Liver (tissue), 9 donors: ENCODE measurements around the gene TAAR5. TPM values are rescaled to one million over a fixed set of nuclear protein-coding genes. Genes with fewer than 3 reads are reported as not detected.

ENCODE experiments used
- DNase-seq: peaks from one replicate; pipeline ENCODE4 v3.0.0-alpha.2; 2017; ENCODE audit warnings: low spot score
- H3K27ac ChIP-seq, 2 donors: one replicate each; pipeline ENCODE4 v1.7.0; 2013; ENCODE audit warnings: inconsistent platforms in 2 of 2, low read length in 2 of 2, control low read depth in 1 of 2, low read depth in 1 of 2, mild to moderate bottlenecking in 1 of 2
- H3K27me3 ChIP-seq, 4 donors: one replicate each; pipeline versions ENCODE4 v1.6.1 to v1.7.0; 2013; ENCODE audit warnings: low read length in 3 of 4, inconsistent platforms in 1 of 4, mild to moderate bottlenecking in 1 of 4, moderate library complexity in 1 of 4; ENCODE audit not compliant: control insufficient read depth in 4 of 4, insufficient read depth in 4 of 4
- H3K36me3 ChIP-seq, 4 donors: one replicate each; pipeline versions ENCODE4 v1.6.1 to v1.7.0; 2013; ENCODE audit warnings: low read length in 3 of 4, mild to moderate bottlenecking in 3 of 4, low read depth in 1 of 4, moderate library complexity in 1 of 4; ENCODE audit not compliant: control insufficient read depth in 4 of 4, insufficient read depth in 3 of 4
- H3K4me1 ChIP-seq, 4 donors: one replicate each; pipeline versions ENCODE4 v1.6.1 to v1.7.0; 2013; ENCODE audit warnings: low read length in 3 of 4, mild to moderate bottlenecking in 3 of 4, moderate library complexity in 1 of 4; ENCODE audit not compliant: control insufficient read depth in 4 of 4, insufficient read depth in 4 of 4
- H3K4me3 ChIP-seq, 3 donors: one replicate each; pipeline versions ENCODE4 v1.6.1 to v1.7.0; 2013; ENCODE audit warnings: low read length in 3 of 3, control low read depth in 1 of 3, low read depth in 1 of 3, mild to moderate bottlenecking in 1 of 3
- H3K9ac ChIP-seq, 2 donors: one replicate each; pipeline ENCODE4 v1.7.0; 2013; ENCODE audit warnings: low read length in 2 of 2, mild to moderate bottlenecking in 2 of 2, moderate library complexity in 2 of 2, control low read depth in 1 of 2, low read depth in 1 of 2
- H3K9me3 ChIP-seq, 4 donors: one replicate each; pipeline versions ENCODE4 v1.6.1 to v1.7.0; 2013; ENCODE audit warnings: low read length in 3 of 4; ENCODE audit not compliant: control insufficient read depth in 4 of 4
- ATF3 ChIP-seq: IDR thresholded peaks from 2 replicates; pipeline ENCODE4 v1.6.1; 2016; ENCODE audit warnings: antibody characterized with exemption
- EGR1 ChIP-seq, 2 donors: IDR thresholded peaks; 2 replicates each; pipeline ENCODE4 v1.6.1; 2016 to 2018; ENCODE audit warnings: antibody characterized with exemption in 2 of 2, low read depth in 2 of 2
- FOXA1 ChIP-seq: IDR thresholded peaks from 2 replicates; pipeline ENCODE4 v1.6.1; 2016; ENCODE audit warnings: antibody characterized with exemption
- FOXA2 ChIP-seq: IDR thresholded peaks from 2 replicates; pipeline ENCODE4 v1.6.1; 2016; ENCODE audit warnings: antibody characterized with exemption
- GABPA ChIP-seq, 2 donors: IDR thresholded peaks in 1 of 2; conservative IDR thresholded peaks in 1 of 2; 2 replicates each; pipeline ENCODE4 v1.6.1; 2016; ENCODE audit warnings: antibody characterized with exemption in 2 of 2, mild to moderate bottlenecking in 1 of 2, moderate library complexity in 1 of 2
- HNF4A ChIP-seq, 2 donors: conservative IDR thresholded peaks; 2 replicates each; pipeline ENCODE4 v1.6.1; 2016; ENCODE audit warnings: antibody characterized with exemption in 2 of 2, mild to moderate bottlenecking in 2 of 2
- HNF4G ChIP-seq: IDR thresholded peaks from 2 replicates; pipeline ENCODE4 v1.6.1; 2016; ENCODE audit warnings: antibody characterized with exemption
- JUND ChIP-seq, 2 donors: IDR thresholded peaks; 2 replicates each; pipeline ENCODE4 v1.6.1; 2016; ENCODE audit warnings: antibody characterized with exemption in 2 of 2
- MAX ChIP-seq: IDR thresholded peaks from 2 replicates; pipeline ENCODE4 v1.6.1; 2016; ENCODE audit warnings: antibody characterized with exemption
- NR2F2 ChIP-seq: IDR thresholded peaks from 2 replicates; pipeline ENCODE4 v1.6.1; 2016; ENCODE audit warnings: antibody characterized with exemption
- RAD21 ChIP-seq, 2 donors: IDR thresholded peaks; 2 replicates each; pipeline ENCODE4 v1.6.1; 2016; ENCODE audit warnings: antibody characterized with exemption in 2 of 2, mild to moderate bottlenecking in 2 of 2
- REST ChIP-seq: IDR thresholded peaks from 2 replicates; pipeline ENCODE4 v1.6.1; 2016; ENCODE audit warnings: antibody characterized with exemption, mild to moderate bottlenecking
- RXRA ChIP-seq, 2 donors: IDR thresholded peaks; 2 replicates each; pipeline ENCODE4 v1.6.1; 2017 to 2018; ENCODE audit warnings: antibody characterized with exemption in 2 of 2, mild to moderate bottlenecking in 1 of 2
- SP1 ChIP-seq: IDR thresholded peaks from 2 replicates; pipeline ENCODE4 v1.6.1; 2018; ENCODE audit warnings: antibody characterized with exemption, mild to moderate bottlenecking
- TAF1 ChIP-seq: conservative IDR thresholded peaks from 2 replicates; pipeline ENCODE4 v1.6.1; 2016; ENCODE audit warnings: antibody characterized with exemption, mild to moderate bottlenecking
- YY1 ChIP-seq: IDR thresholded peaks from 2 replicates; pipeline ENCODE4 v1.6.1; 2016; ENCODE audit warnings: antibody characterized with exemption, mild to moderate bottlenecking
- ZBTB33 ChIP-seq: IDR thresholded peaks from 2 replicates; pipeline ENCODE4 v1.6.1; 2016; ENCODE audit warnings: antibody characterized with exemption
- WGBS: extraction: QIAGEN DNeasy Blood & Tissue Kit; methylation state at CpG from one replicate; pipeline ENCODE4 v1.1.7; 2013; 5-methylcytosine and 5-hydroxymethylcytosine counted together
- polyA plus RNA-seq, 2 donors: library from polyadenylated mRNA; stranded (reverse) in 1 of 2; unstranded in 1 of 2; fragments of 200-250 nt in 1 of 2; fragments of >200 nt in 1 of 2; fragmentation: Nextera tagmentation in 1 of 2; extraction: Ambion mirVana in 1 of 2; gene quantifications; one replicate each; pipeline versions ENCODE4 v1.2.1 to v1.2.3, GENCODE V29; 2013 to 2015
- total RNA-seq, 2 donors: library from RNA; depleted of rRNA; stranded (reverse); fragments of >200 nt; gene quantifications; one replicate each; pipeline ENCODE4 v1.2.3, GENCODE V29; 2014
- TF ChIP-seq, protein P1 (sequence below): fragments of 150-350 bp; IDR thresholded peaks from 2 replicates; pipeline ENCODE4 v1.5.1; 2017; ENCODE audit warnings: improper control_type of control experiment, low read depth, low read length; ENCODE audit not compliant: missing input control
- donor health status: healthy.
- donor health status: healthy.
- donor health status: healthy.
- donor health status: healthy.
- donor health status: healthy.

Gene TAAR5
- total and polyA plus RNA-seq, 4 donors, result not detected

DNA sequence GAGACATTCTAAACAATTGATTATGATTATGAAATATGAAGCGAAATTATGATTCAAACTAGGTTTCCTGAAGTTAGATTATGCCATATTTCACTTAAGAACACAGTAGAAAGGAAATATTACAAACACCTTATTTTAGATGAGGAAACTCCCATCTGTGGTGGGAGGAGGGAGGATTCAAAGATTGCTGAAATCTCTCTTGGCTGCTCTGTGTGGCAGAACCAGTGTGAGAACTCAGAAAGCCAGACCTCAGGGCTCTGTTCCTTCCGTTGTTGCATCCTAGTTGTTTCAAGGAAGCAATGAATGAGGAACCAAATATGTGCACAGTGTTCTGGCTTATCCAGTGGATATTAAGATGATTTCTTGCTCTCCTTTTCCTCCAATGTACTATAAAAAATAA, 2.1 kb downstream of the TAAR5 start:
- Histone ChIP-seq H3K36me3 (no peaks in the 10 kb centered on the region), H3K27me3 (no peaks in the 10 kb centered on the region), H3K4me1 (no peaks in the 10 kb centered on the region), H3K4me3 (no peak overlapping the region), H3K9me3 (no peaks in the 10 kb centered on the region), H3K9ac (no peak overlapping the region), H3K27ac (no peak overlapping the region)
- TF ChIP-seq REST (no peak), RAD21 (IDR thresholded peaks at IDR 0.05) (no peak), GABPA (IDR thresholded peaks at IDR 0.05 in 1 of 2, conservative IDR thresholded peaks at IDR 0.05 in 1 of 2) (no peak), RXRA (IDR thresholded peaks at IDR 0.05) (no peak), NR2F2 (no peak), TAF1 (no peak), ZBTB33 (no peak), ATF3 (no peak), FOXA2 (no peak), HNF4A (conservative IDR thresholded peaks at IDR 0.05) (no peak), EGR1 (IDR thresholded peaks at IDR 0.05; ENCODE audit: low read depth in 2 of 2) (no peak), MAX (no peak), JUND (IDR thresholded peaks at IDR 0.05) (no peak), SP1 (no peak), HNF4G (no peak), YY1 (no peak), FOXA1 (no peak)
- TF ChIP-seq, protein P1, sequence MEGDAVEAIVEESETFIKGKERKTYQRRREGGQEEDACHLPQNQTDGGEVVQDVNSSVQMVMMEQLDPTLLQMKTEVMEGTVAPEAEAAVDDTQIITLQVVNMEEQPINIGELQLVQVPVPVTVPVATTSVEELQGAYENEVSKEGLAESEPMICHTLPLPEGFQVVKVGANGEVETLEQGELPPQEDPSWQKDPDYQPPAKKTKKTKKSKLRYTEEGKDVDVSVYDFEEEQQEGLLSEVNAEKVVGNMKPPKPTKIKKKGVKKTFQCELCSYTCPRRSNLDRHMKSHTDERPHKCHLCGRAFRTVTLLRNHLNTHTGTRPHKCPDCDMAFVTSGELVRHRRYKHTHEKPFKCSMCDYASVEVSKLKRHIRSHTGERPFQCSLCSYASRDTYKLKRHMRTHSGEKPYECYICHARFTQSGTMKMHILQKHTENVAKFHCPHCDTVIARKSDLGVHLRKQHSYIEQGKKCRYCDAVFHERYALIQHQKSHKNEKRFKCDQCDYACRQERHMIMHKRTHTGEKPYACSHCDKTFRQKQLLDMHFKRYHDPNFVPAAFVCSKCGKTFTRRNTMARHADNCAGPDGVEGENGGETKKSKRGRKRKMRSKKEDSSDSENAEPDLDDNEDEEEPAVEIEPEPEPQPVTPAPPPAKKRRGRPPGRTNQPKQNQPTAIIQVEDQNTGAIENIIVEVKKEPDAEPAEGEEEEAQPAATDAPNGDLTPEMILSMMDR, result no peak
- DNase-seq, result no peak
- 64% methylated on average over 2 of the region's 2 CpGs for WGBS

- WGBS, result 81% methylated on average over 1 of the region's 1 CpG
- Histone ChIP-seq H3K4me1 (no peaks in the 10 kb centered on the region), H3K36me3 (no peaks in the 10 kb centered on the region), H3K27me3 (no peaks in the 10 kb centered on the region), H3K4me3 (no peak overlapping the region), H3K9ac (no peak overlapping the region), H3K27ac (no peak overlapping the region), H3K9me3 (no peaks in the 10 kb centered on the region)
- DNase-seq, result no peak
- TF ChIP-seq HNF4G (no peak), SP1 (no peak), REST (no peak), NR2F2 (no peak)
- TF ChIP-seq, protein P1, result no peak
These were observed 4.8 kb downstream of the TAAR5 start for GRCh38 chr6:132584698-132585097.
